ENCODE results near the gene RNF187.

GRCh38 chr1:228469413-228470162 lies 17.6 kb upstream of the RNF187 start:
- TF ChIP-seq GATA2 (IDR thresholded peaks at IDR 0.05; ENCODE audit: low read depth, low read length) (no peak), GATA3 (IDR thresholded peaks at IDR 0.05; ENCODE audit: low read depth, low read length) (no peak)

Measured in SH-SY5Y (cell line).